GM18526 (cell line): ENCODE measurements around the gene RDH12.
A peak's percentile ranks its signal among the peaks of the same experiment; 100 is the strongest.

Experiments
- POLR2A ChIP-seq: IDR thresholded peaks from 3 replicates; pipeline ENCODE4 v1.6.1; 2011; ENCODE audit not compliant: insufficient read length; ENCODE audit errors: extremely low read depth

RDH12 gene

GRCh38 chr14:67694791-67695393, 6.8 kb upstream of the RDH12 start:
- TF ChIP-seq POLR2A, result peak; percentile 60

GRCh38 chr14:67695394-67695949, 6.2 kb upstream of the RDH12 start, which contains the start of gene RDH11:
RDH11 (minus strand) TSS chr14:67695764; CDS start chr14:67695703, 61 bp downstream.
- peak; percentile 90 for TF ChIP-seq POLR2A

- no peak for TF ChIP-seq POLR2A
Observed at GRCh38 chr14:67697006-67697405, 4.7 kb upstream of the RDH12 start.

GRCh38 chr14:67698179-67698578, 3.5 kb upstream of the RDH12 start:
- no peak for TF ChIP-seq POLR2A

- TF ChIP-seq POLR2A, result no peak
Observed at GRCh38 chr14:67703997-67704396, 2.3 kb downstream of the RDH12 start.

GRCh38 chr14:67704484-67705089, 2.9 kb downstream of the RDH12 start:
- TF ChIP-seq POLR2A, result no peak

GRCh38 chr14:67705211-67705610, 3.5 kb downstream of the RDH12 start:
- no peak for TF ChIP-seq POLR2A

GRCh38 chr14:67710209-67710608, 8.5 kb downstream of the RDH12 start:
- no peak for TF ChIP-seq POLR2A

- no peak for TF ChIP-seq POLR2A
Observed at GRCh38 chr14:67717048-67717447, 15.4 kb downstream of the RDH12 start.

- no peak for TF ChIP-seq POLR2A
Observed at GRCh38 chr14:67718265-67718664, 16.6 kb downstream of the RDH12 start.

- TF ChIP-seq POLR2A, result no peak
Observed at GRCh38 chr14:67719866-67720265, 18.2 kb downstream of the RDH12 start.

GRCh38 chr14:67721875-67722274, 20.2 kb downstream of the RDH12 start:
- TF ChIP-seq POLR2A, result no peak

- TF ChIP-seq POLR2A, result no peak
Observed at GRCh38 chr14:67722293-67722692, 20.6 kb downstream of the RDH12 start.

- no peak for TF ChIP-seq POLR2A
Observed at GRCh38 chr14:67725171-67725570, 23.5 kb downstream of the RDH12 start.

GRCh38 chr14:67727361-67727760, 25.7 kb downstream of the RDH12 start:
- no peak for TF ChIP-seq POLR2A

GRCh38 chr14:67728258-67728657, 26.6 kb downstream of the RDH12 start:
- no peak for TF ChIP-seq POLR2A
